AG04450 (cell line): ENCODE measurements around the gene KCNJ3. TPM values are rescaled to one million over a fixed set of nuclear protein-coding genes. Genes with fewer than 3 reads are reported as not detected.

Experiments used
- CTCF ChIA-PET: fragments of 300-600, 350-600 bp; formaldehyde crosslinking; extraction: SDS; loops from one replicate; lab custom pipeline; 2022; ENCODE audit warnings: antibody characterized with exemption, inconsistent platforms; lab: Charles Lee
- POLR2A ChIA-PET: fragments of 350-600 bp; formaldehyde crosslinking; extraction: SDS; loops from one replicate; lab custom pipeline; 2021; ENCODE audit warnings: antibody characterized with exemption, inconsistent platforms; lab: Yijun Ruan, JAX
- DNase-seq: peaks from one replicate; pipeline ENCODE4 v3.0.0-alpha.2; 2011; ENCODE audit warnings: low read depth, low spot score
- H3K27ac ChIP-seq: one replicate; pipeline ENCODE4 v1.5.1; 2012; ENCODE audit warnings: low read depth, low read length, control low read depth
- H3K27me3 ChIP-seq: one replicate; pipeline ENCODE4 v1.6.0; 2012; ENCODE audit warnings: low read length; ENCODE audit not compliant: control insufficient read depth, insufficient read depth
- H3K4me3 ChIP-seq: 2 replicates; pipeline ENCODE4 v1.5.1; 2011; ENCODE audit warnings: mild to moderate bottlenecking, low read depth, low read length, control low read depth
- H3K9me3 ChIP-seq: 2 replicates; pipeline ENCODE4 v1.5.1; 2012; ENCODE audit warnings: low read length; ENCODE audit not compliant: control insufficient read depth, insufficient read depth
- polyA plus RNA-seq: library from polyadenylated mRNA; depleted of rRNA; stranded (reverse); fragments of >200 nt; gene quantifications from 2 replicates; pipeline ENCODE4 v1.2.3, GENCODE V29; 2011
- TF ChIP-seq, protein P1 (sequence below): IDR thresholded peaks from 2 replicates; pipeline ENCODE4 v1.5.1; 2011; ENCODE audit warnings: low read depth, low read length, control low read depth, inconsistent platforms

The KCNJ3 gene
- polyA plus RNA-seq, 1 experiment: not detected

DNA sequence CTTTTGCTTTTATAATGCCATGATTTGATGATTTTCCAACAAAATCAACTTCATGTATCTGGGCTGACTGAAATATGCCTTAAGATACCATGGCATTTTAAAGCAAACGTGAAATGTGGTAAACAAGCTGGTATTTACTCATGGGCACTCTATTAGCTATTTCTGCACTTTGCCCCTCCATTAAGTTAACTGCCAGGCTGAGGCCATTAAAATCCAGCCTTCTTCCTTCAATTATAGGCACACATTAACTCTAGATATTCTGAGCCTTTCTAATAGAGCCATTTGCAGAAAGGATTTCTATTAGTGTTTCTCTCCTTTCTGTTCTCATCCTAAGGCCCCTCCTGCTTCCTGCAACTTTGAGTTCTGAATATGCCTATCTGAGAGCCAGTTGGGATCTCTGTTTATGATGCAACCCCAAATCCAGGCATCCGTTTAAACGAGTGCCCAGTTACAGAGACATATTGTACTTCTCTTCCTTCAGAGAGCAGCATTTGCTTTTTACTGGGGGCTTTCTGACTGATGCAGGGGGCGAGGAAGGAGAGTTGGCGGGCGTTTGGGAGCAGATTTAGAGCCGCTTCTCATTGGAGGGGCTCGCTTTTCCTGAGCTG, 1.6 kb upstream of the KCNJ3 start:
- Histone ChIP-seq H3K27me3 (no peaks in the 10 kb centered on the region), H3K27ac (no peak overlapping the region), H3K9me3 (peaks cover 23% of the 10 kb centered on the region), H3K4me3 (no peak overlapping the region)
- ChIA-PET POLR2A (no interaction called here), CTCF (no interaction called here)
- TF ChIP-seq, protein P1, sequence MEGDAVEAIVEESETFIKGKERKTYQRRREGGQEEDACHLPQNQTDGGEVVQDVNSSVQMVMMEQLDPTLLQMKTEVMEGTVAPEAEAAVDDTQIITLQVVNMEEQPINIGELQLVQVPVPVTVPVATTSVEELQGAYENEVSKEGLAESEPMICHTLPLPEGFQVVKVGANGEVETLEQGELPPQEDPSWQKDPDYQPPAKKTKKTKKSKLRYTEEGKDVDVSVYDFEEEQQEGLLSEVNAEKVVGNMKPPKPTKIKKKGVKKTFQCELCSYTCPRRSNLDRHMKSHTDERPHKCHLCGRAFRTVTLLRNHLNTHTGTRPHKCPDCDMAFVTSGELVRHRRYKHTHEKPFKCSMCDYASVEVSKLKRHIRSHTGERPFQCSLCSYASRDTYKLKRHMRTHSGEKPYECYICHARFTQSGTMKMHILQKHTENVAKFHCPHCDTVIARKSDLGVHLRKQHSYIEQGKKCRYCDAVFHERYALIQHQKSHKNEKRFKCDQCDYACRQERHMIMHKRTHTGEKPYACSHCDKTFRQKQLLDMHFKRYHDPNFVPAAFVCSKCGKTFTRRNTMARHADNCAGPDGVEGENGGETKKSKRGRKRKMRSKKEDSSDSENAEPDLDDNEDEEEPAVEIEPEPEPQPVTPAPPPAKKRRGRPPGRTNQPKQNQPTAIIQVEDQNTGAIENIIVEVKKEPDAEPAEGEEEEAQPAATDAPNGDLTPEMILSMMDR: no peak
- DNase-seq: no peak

DNA sequence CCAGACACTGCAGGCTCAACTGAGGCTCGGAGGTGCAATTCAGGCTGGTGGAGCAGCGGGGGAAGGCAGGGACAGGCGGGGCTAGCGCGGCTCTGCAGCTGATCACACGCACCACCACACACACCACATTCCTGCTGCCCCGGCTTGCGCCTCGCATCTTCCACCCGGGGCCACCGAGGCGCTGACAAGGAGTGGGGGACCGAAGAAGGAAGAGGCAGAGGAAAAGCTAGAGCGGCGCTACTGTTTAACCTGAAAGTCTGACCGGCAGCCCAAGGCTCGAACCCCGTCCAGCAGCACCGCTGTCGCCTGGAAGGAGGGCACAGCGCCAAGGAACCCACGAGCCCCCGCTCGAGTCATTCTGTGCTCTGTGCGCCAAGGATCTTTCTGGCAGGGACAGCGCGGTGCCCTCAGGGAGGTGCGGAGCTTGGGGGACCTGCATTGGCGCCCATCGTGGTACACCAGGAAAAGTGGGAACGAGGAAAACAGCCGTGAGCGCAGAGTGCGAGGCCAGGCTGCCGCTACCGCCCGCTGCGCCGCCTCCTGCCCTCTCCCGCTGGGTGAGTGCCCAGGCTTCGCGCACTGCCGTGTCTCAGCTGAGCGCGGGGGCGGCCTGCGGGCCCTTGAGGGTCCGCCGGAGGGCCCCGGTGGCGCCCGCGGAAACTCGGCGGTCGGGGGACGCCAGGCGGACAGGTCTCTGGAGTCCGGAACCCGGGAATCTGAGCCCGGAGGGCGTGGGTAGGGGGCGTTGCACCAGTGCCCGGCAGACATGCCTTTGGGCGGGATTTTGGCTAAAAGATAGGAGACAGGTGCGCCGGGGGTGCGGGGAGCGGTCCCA, 860 bp upstream of the KCNJ3 start:
- no peak for DNase-seq
- Histone ChIP-seq H3K27ac (no peak overlapping the region), H3K27me3 (no peaks in the 10 kb centered on the region), H3K9me3 (peaks cover 23% of the 10 kb centered on the region), H3K4me3 (no peak overlapping the region)
- TF ChIP-seq, protein P1: no peak
- ChIA-PET POLR2A (no interaction called here), CTCF (no interaction called here)

DNA sequence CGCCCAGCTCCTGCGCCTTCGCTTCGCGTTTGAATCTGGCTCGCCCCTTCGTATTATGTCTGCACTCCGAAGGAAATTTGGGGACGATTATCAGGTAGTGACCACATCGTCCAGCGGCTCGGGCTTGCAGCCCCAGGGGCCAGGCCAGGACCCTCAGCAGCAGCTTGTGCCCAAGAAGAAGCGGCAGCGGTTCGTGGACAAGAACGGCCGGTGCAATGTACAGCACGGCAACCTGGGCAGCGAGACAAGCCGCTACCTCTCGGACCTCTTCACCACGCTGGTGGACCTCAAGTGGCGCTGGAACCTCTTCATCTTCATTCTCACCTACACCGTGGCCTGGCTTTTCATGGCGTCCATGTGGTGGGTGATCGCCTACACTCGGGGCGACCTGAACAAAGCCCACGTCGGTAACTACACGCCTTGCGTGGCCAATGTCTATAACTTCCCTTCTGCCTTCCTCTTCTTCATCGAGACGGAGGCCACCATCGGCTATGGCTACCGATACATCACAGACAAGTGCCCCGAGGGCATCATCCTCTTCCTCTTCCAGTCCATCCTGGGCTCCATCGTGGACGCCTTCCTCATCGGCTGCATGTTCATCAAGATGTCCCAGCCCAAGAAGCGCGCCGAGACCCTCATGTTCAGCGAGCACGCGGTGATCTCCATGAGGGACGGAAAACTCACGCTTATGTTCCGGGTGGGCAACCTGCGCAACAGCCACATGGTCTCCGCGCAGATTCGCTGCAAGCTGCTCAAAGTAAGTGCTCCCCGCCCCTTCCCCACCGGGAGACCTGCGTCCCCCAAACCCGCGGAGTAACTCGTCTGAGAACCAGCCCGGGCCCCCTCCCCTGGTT, 453 bp downstream of the KCNJ3 start:
- no peak overlapping the region for H3K4me3 ChIP-seq
- H3K27ac ChIP-seq: no peak overlapping the region
- no peaks in the 10 kb centered on the region for H3K27me3 ChIP-seq
- TF ChIP-seq, protein P1: no peak
- ChIA-PET POLR2A (no interaction called here), CTCF (no interaction called here)
- no peak for DNase-seq
- peaks cover 23% of the 10 kb centered on the region for H3K9me3 ChIP-seq

DNA sequence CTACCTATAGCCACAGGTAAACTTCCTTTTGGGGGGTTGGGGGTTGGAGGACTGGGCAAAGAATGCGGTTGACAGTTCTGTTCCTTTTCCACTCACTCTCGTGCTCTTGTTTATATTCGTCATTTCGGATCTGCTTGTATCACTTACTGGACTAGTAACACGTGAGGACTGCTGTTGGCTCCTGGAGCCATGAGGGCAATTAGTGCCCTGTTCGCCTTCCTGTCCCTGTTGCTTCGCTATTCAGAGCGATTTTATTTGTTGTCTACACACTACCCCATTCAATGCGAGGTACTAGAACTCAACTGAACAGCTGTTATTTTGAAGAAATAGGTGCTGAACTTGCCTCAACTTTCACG, 1.1 kb downstream of the KCNJ3 start:
- DNase-seq: no peak
- TF ChIP-seq, protein P1: no peak
- POLR2A ChIA-PET: no interaction called here
- H3K27ac ChIP-seq: no peak overlapping the region
- CTCF ChIA-PET: no interaction called here
- H3K4me3 ChIP-seq: no peak overlapping the region
- H3K9me3 ChIP-seq: peaks cover 23% of the 10 kb centered on the region
- no peaks in the 10 kb centered on the region for H3K27me3 ChIP-seq
